HG03571 (cell line): ENCODE data around the gene ITPKA.
"Not testable (repeated sequence)": the region's sequence is repeated elsewhere in the genome, so short reads cannot be mapped to it uniquely, and the experiment has no call there.

Experiments used
- ATAC-seq: cut with Tn5 transposase; IDR thresholded peaks from one replicate; pipeline ENCODE4 v1.9.1; 2021; ENCODE audit not compliant: unreplicated experiment

The ITPKA gene

GRCh38 chr15:41493205-41493901, at the start of gene ITPKA:
TSS of gene ITPKA (plus strand) at chr15:41493874. CDS start at chr15:41493928, 54 bp downstream.
- peak; percentile 49 for ATAC-seq

- ATAC-seq, result no peak
Observed at GRCh38 chr15:41445399-41445798, 48.3 kb upstream of the ITPKA start.

DNA sequence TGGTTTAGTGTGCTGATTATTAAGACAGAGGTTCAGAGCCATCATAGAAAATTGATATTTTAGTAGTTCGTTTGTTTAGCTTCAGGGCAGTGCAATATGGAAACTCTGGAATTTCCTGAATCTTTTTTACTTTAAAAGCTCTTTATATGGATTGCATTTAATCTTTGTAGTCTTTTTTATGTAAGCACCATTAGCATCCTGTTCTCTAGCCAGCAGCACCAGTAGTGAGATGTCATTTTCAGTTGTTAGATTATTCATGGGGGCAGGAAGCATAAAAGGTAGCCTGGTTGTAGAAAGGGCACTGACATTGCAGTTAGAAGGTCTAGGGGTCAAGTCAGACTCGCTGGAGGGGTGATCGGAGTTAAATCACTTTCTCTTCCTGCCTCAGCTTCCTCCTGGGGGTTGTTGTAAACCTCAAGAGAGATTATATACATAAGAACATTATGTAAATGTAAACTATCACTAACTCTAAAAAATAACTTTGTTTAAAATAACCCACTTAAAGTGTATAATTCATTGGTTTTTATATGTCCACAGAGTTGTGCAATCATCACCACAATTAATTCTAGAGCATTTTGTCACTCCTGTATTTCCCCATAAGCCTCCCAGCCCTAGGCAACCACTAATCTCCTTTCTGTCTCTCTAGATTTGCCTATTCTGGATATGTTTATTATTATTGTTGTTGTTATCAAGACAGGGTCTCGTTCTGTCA, 31.4 kb upstream of the ITPKA start:
- ATAC-seq, result no peak

- ATAC-seq, result no peak
Observed at GRCh38 chr15:41464889-41465580, 28.6 kb upstream of the ITPKA start.

- ATAC-seq, result no peak
Observed at GRCh38 chr15:41465822-41466421, 27.8 kb upstream of the ITPKA start.

- no peak for ATAC-seq
Observed at GRCh38 chr15:41466711-41467110, 27.0 kb upstream of the ITPKA start.

- ATAC-seq, result not testable (repeated sequence)
Observed at GRCh38 chr15:41469644-41470043, 24.0 kb upstream of the ITPKA start.

DNA sequence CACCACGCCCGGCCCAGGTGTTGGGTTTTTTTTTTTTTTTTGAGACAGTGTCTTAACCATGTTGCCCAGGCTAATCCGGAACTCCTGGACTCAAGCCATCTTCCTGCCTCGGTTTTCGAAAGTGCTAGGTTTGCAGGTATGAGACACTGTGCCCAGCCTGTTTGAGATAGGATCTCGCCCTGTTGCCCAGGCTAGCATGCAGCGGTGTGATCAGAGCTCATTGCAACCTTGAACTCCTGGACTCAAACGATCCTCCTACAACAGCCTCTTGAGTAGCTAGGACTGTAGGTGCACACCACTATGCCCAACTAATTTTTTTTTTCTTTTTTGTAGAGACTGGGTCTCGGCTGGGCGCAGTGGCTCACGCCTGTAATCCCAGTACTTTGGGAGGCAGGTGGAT, 20.3 kb upstream of the ITPKA start:
- ATAC-seq, result no peak

GRCh38 chr15:41474436-41474835, 19.2 kb upstream of the ITPKA start:
- ATAC-seq, result no peak

DNA sequence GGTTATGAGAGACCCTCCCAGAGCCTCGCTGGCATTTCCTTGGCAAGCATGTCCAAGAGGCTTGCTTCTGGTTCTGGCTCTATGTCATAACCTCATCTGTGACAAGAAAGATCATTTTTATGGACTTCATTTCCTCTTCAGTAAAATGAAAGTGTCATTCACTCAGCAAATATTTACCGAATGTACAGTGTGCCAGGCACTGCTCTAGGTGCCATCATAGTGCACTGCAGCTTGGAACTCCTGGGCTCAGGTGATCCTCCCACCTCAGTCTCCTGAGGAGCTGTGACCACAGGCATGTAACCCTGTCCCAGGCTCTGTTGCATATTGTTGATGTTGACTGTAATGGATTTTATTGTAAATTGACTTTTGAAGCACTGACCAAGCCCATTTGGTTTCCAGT, 18.7 kb upstream of the ITPKA start:
- ATAC-seq, result no peak

GRCh38 chr15:41476416-41477048, 17.1 kb upstream of the ITPKA start:
- no peak for ATAC-seq

- ATAC-seq, result no peak
Observed at GRCh38 chr15:41480396-41481140, 13.1 kb upstream of the ITPKA start.

DNA sequence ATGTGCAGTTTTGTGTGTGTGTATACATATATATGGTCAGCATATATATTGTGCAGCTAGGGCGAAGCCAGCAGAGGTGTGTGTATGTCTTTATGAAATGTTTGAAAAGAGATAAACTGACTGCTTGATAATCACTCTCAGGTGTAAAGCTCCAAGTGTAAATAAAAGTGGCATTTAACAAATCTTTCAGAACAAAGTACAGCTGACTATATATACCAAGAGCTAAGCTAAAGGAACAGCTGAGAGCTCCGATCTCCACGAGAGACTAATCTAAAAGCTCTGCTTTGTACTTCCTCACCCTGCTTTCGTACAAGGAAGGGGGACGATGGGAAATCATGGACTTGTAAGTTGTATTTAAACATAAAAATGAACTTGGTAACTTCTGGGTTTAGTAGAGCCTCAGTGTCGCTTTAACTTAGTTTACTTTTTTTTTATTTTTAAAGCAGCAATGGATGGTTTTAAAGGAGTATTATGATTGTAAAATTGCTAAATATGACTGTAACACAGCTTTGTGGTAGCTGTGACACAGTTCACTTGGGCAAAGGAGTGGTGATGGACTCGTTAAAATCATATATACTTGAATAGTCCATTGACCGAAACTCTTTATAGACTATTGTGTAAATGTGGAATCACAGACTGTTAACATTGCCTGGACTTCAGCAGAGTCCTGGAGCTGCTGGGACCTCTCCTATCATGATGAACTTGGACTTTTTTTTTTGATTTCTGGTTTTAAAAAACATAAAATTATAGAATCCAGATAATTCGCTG, 11.4 kb upstream of the ITPKA start:
- ATAC-seq, result no peak

DNA sequence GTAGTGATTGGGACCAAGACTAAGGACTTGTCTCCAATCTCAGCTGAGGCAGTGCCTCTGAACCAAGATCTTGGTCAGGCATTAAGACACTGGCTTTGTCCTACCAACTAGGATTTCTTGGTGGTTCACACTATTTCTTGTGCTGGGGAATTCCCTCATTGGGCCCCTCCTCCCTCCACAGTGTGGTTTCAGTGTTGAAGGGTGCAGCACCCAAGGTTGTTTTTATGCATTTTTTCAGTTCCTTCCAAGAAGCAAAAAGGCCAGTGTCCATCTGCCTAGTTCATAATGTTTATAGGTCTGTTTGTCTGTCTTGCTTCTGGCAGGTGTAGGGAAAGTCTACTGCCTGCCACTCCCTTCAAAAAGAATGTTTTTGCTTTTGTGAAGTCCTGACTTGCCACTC, 10.6 kb upstream of the ITPKA start:
- no peak for ATAC-seq

- no peak for ATAC-seq
Observed at GRCh38 chr15:41483519-41483918, 10.2 kb upstream of the ITPKA start.

GRCh38 chr15:41484937-41485625, 8.6 kb upstream of the ITPKA start:
- ATAC-seq, result no peak

DNA sequence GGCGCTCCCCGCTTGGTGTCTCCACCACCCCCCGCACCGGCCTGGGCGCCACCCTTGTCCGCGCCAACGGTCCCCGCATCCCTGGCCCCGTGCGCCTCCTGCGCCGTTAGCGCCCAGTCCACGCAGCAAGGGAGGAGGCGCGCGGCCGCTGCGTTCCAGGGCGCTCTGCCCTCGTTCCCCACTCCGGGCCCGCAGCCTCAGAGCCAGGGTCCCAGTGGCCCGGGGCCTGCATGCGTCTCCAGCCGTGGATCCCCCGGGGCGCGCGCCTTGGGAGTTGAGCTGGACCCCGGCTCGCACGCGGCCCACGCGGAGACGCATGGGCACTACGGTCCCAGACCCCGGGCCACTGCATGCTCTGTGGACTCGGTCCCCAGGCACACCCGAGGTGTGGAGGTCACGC, 7.4 kb upstream of the ITPKA start:
- ATAC-seq, result no peak

- no peak for ATAC-seq
Observed at GRCh38 chr15:41487381-41487780, 6.3 kb upstream of the ITPKA start.

GRCh38 chr15:41487802-41488201, 5.9 kb upstream of the ITPKA start:
- ATAC-seq, result no peak
